Eye (tissue), 1 donor: ENCODE measurements around the gene CNN3.

Experiments
- DNase-seq: peaks from one replicate; pipeline ENCODE4 v3.0.0-alpha.2; 2015

The CNN3 gene

GRCh38 chr1:94887106-94887505, 39.8 kb downstream of the CNN3 start:
- DNase-seq, result no peak

- DNase-seq, result no peak
Measured at GRCh38 chr1:94886361-94886760, 40.5 kb downstream of the CNN3 start.

GRCh38 chr1:94884507-94884906, 42.4 kb downstream of the CNN3 start:
- no peak for DNase-seq

- peak; percentile 83 for DNase-seq
Measured at GRCh38 chr1:94884106-94884505, 42.8 kb downstream of the CNN3 start.

DNA sequence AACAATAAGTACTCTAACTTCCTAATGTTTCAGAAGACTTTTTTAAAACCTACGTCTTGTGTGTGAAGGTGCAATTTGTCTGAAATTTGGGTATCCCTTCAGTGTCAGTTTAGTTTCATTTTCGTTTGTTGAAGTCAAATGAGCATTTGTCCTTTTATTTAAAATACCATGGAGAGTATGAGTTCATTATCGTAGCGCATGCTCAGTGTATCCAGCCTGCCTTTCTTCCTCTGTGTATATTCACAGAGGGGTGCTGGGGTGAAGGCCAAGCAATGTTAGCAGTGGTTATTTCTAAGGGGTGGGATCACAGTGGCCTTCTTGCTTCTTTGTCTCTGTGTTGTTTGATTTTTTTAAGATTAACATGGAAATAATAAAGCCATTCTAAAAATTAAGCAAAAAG, 43.2 kb downstream of the CNN3 start:
- DNase-seq, result peak; percentile 55

DNA sequence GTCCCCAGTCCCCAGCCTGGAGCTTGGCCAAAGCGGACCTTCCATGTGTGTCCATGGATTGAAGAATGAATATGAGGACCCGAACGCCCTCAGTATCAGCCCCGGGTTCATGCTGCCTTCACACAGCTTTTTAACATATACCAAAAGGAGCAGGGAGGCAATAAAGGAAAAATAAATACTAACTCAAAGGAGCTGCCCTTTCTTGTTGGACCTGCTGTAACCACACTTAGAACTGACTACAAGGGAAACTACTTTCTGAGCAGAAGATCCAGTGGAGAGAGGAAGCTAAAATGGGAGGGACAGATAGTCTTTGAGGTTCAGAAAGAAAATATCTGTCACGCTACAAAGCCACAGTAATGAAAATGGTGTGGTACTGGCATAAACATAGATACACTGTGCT, 48.6 kb downstream of the CNN3 start:
- DNase-seq, result no peak

DNA sequence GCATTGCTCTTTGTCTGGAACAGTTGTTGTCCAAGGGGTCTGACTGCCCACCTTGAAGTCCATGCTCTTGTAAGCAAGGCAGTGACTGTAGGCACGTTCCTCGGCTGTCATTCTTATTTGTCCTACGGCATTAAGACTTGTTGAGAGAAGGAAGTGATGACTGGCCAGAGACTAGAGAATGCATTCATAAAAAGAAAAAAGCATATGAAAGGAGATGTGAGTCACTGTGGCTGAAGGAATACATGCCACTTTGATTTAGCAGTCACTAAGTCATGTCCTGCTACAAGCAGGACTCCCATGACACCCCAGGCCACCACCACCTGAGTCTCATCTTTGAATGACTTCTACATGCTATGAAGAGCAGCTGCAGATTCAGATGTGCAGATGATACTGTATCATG, 50.5 kb downstream of the CNN3 start:
- DNase-seq, result no peak

DNA sequence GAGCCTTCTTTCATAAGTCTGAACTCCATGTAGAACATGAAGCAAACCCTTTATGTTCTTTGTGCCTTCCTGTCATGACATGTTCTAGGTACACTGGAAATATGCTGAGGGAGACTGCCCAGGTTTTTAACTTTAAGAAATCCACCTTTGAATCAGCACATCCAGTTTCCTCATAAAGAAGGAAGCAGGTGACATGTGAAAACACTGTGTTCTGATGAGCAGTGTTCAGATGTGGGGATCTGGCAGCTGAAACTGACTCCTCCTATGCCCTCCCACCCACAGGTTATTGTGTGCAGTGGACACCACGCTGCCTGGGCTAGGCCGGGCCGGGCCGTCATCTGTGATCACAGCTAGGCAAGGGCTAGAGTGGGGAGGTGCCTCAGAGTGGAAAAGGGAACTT, 51.1 kb downstream of the CNN3 start:
- DNase-seq, result no peak

DNA sequence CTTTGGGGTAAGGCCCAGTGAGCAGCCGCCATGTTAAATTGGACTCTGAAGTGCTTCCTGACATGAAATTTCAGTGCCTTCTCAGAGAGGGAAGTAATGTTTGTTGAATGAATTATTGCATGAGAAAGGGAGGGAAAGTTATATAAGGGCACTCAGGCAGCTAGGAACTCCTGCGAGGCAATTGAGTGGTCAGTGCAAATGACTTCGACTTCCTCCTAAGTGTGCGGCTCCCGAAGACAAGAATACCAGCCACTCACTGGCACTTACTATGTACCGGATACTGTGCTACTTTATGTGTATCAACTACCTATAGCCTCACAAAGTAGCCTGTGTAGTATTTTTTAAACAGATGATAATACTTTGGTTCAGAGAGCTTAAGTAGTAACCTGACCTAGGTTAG, 52.5 kb downstream of the CNN3 start:
- DNase-seq, result no peak

- peak; percentile 53 for DNase-seq
Measured at GRCh38 chr1:94873520-94874351, 53.2 kb downstream of the CNN3 start.

GRCh38 chr1:94872771-94873495, 54.0 kb downstream of the CNN3 start:
- no peak for DNase-seq

DNA sequence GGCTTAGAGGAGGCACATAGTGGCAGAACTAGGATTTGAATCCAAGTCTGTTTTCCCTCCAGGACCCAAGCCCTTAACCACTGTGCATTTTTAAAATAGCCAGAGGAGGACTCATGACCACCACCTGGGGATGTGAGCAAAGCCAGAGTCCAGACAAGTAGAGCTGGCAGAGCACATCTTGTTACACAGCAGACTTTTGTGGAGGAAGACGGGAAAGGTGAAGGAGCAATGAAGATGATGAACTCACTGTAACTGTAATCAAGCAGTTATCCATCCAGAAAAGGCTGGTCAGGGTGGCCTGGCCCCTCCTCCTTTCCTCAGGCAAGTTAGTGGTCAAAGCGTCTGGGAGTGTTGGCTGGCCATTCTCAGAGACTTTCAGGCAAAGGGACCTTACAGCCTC, 55.9 kb downstream of the CNN3 start:
- DNase-seq, result no peak

GRCh38 chr1:94866164-94866807, 60.6 kb downstream of the CNN3 start:
- no peak for DNase-seq

DNA sequence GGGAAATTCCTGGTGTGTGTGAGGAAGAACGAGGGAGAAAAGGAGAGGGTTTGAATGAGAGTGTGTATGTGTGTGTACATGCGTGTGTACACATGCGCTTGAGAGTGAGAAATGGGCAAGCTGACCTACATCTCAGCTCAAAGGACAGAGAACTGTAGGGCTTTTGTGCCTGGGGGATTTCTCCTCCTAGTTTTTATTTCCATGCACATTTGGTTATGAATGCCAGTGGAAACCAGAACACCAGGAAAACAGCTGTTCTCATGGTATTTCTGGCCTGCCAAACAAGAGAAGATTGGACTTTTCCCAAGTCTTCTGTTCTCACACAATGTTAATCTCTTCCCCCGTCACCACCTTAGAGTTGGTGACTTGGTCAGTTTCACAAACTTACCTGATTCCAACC, 61.5 kb downstream of the CNN3 start:
- DNase-seq, result peak; percentile 50

DNA sequence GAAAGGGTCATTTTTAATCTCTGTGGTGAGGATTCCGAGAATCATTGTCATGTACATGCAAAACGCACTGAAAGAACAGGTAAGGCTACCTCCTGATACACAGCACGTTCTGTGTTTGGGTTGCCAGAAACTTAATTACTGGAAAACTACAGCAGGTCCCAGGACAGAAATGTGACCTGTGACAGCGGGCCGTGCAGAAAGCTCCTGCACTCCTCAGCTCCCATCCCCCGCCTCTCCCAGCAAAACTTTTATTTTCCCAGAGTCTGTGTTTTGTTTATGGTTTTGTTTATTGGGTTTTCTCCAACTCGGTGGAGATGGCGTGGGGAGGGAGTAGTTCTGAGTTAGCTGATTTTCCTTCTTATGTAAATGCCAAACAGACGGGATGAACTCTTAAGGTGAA, 62.1 kb downstream of the CNN3 start:
- no peak for DNase-seq

GRCh38 chr1:94863919-94864318, 63.0 kb downstream of the CNN3 start:
- DNase-seq, result peak; percentile 55

DNA sequence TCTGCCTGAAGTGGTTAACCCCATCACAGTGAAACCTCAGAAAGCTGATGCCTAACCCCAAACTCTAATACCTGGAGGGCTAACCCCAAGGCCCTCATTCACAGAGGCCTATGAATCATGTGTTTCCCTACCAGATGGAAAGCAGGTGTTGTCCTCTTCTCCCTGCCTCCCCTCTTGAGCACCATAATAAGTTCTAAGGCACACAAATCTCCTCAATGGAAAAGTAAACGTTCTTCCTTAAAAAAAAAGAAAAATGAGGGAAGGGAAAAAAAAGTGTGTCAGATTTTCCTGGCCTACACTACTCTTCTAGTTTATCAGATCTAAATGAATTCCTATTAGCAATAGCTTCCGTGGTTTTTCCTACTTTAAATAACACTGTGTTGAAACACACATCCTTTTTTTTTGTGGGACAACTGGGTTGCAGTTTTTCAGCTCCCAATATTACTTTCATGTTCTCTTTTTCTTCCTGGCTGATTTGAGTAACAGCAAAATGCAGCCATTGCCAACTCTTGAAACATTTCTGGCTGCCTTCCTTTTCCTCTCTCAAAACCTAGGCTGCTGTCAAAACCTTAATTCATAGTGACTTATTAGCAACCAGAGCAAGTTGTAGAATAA, 63.5 kb downstream of the CNN3 start:
- DNase-seq, result peak; percentile 46

GRCh38 chr1:94862718-94863117, 64.2 kb downstream of the CNN3 start:
- no peak for DNase-seq

DNA sequence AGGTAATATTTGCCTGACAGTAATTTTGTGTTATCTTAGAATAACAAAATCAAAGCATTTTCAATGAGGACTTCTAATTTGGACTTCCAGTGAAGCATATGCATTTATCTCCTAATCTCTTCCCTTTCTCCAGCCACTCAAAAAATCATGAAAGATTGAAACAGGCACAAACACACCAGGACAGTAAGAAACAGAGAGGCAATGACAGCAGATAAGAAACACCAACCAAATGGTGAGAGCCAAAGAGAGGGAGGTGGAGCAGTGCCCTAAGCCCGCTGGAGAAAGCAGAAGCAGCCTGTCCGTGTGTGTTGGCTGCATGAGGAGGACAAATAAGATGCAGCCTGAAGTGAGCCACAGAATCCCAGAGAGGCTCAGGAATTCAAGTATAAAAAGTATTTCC, 67.7 kb downstream of the CNN3 start:
- DNase-seq, result no peak

DNA sequence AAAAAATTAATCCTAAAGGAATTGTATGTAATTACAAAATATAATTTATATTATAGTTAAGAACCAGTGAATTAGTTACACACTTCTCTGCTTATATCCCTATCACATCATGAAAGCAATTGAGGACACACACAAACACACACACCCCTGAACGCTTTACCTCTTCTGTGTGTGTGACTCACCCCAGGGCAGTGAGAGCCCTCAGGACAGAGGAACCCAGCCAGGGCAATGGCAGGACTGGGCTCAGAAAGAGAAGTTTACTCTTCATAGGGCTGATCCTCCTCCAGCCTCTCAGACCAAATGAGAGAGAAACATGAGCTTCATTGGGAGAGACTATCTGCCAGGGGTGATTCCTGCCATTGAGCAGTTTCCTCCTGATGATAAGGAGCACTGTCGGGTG, 68.6 kb downstream of the CNN3 start:
- no peak for DNase-seq

GRCh38 chr1:94856868-94857267, 70.0 kb downstream of the CNN3 start:
- DNase-seq, result no peak

GRCh38 chr1:94856004-94856403, 70.9 kb downstream of the CNN3 start:
- no peak for DNase-seq

DNA sequence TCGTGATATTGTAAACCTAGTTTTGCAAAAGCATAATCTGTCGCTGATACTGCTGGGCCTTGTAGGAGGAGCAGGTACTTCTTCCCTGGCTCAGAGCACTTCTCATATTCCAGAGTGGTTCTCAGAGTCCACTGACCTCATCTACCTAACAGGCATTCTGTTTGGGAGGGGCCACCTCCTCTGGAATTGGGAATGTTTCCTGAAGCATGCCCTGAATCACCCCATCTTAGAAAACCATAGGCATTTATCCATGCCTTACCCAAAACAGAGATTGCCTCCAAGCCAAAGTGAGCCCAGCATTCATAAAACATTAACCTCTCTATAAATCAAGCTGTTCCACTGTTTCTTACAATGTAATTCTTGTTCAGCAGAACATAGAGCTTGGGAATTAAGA, 71.6 kb downstream of the CNN3 start:
- DNase-seq, result no peak
